Measurements from ENCODE around the gene LTN1. TPM values are rescaled to one million over a fixed set of nuclear protein-coding genes. Genes with fewer than 3 reads are reported as not detected.
"Not testable (repeated sequence)": the region's sequence is repeated elsewhere in the genome, so short reads cannot be mapped to it uniquely, and the experiment has no call there.

The LTN1 gene
- total and polyA plus RNA-seq, 8 donors: 3.1 to 63.3 (median 9.0) TPM

DNA sequence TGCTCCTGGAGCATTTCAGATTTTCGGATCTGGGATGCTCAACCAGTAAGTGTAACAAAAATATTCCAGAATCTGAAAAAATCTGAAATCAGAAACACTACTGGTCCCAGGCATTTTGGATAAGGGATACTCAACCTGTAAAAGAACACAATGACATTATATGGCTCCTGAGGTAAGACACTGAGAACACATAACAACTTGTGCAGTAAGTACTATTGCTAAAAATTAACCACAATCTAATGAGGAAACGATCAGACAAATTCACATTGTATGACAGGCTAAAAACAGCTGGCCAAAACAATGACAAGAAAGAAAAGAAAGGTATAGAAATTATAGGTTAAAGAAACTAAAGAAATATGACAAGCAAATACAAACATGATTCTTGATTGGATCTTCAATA is 54.9 kb downstream of the LTN1 start:
- TF ChIP-seq EP300 (IDR thresholded peaks at IDR 0.05): no peak
- TF ChIP-seq, protein P1, sequence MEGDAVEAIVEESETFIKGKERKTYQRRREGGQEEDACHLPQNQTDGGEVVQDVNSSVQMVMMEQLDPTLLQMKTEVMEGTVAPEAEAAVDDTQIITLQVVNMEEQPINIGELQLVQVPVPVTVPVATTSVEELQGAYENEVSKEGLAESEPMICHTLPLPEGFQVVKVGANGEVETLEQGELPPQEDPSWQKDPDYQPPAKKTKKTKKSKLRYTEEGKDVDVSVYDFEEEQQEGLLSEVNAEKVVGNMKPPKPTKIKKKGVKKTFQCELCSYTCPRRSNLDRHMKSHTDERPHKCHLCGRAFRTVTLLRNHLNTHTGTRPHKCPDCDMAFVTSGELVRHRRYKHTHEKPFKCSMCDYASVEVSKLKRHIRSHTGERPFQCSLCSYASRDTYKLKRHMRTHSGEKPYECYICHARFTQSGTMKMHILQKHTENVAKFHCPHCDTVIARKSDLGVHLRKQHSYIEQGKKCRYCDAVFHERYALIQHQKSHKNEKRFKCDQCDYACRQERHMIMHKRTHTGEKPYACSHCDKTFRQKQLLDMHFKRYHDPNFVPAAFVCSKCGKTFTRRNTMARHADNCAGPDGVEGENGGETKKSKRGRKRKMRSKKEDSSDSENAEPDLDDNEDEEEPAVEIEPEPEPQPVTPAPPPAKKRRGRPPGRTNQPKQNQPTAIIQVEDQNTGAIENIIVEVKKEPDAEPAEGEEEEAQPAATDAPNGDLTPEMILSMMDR (IDR thresholded peaks at IDR 0.05): no peak
- TF ChIP-seq POLR2AphosphoS5 (IDR thresholded peaks at IDR 0.05): no peak
- no peak for TF ChIP-seq POLR2A (IDR thresholded peaks at IDR 0.05)
- peaks cover 20 to 93% (median 62%) of the 10 kb centered on the region in 4 donors for H3K36me3 ChIP-seq
- intact Hi-C loops (cut with DNase I; ENCODE audit: low total_unique reads): no loop called here
- WGBS, 5 donors: 59 to 72% (median 62%) methylated on average over 2 of the region's 2 CpGs
- H3K27me3 ChIP-seq: no peaks in the 10 kb centered on the region
- H3K27ac ChIP-seq: no peak overlapping the region
- H3K9me3 ChIP-seq: no peaks in the 10 kb centered on the region
- DNase-seq: no peak
- H3K4me1 ChIP-seq: peaks cover 0 to 5% (median 0%) of the 10 kb centered on the region in 4 donors
- no peak overlapping the region for H3K4me3 ChIP-seq

DNA sequence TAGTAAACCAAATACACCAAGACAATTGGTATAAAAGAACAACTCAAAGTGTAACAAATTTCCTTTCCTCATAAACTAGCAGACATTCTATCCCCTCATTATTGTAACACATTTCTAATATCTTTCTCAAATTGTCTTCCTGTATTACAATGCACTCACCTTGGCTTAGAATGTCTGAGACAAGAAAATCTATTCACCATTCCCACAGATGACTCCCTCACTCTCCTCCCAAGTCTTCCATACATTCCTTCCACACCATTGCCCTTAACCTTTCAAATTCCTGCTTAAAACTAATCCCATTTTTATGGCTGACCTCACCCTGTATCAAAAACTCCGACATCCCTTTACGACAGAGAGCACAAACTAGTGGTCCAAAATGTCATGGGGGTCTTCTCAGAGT is 56.0 kb downstream of the LTN1 start:
- H3K36me3 ChIP-seq: peaks cover 13 to 93% (median 62%) of the 10 kb centered on the region in 4 donors
- H3K4me1 ChIP-seq: peaks cover 0 to 5% (median 0%) of the 10 kb centered on the region in 4 donors
- no peak for TF ChIP-seq EP300 (IDR thresholded peaks at IDR 0.05)
- TF ChIP-seq POLR2A (IDR thresholded peaks at IDR 0.05): no peak
- TF ChIP-seq POLR2AphosphoS5 (IDR thresholded peaks at IDR 0.05): no peak
- TF ChIP-seq, protein P1 (IDR thresholded peaks at IDR 0.05): no peak
- H3K4me3 ChIP-seq: no peak overlapping the region
- intact Hi-C loops (cut with DNase I; ENCODE audit: low total_unique reads): no loop called here
- H3K27me3 ChIP-seq: no peaks in the 10 kb centered on the region
- WGBS, 5 donors: 98 to 99% (median 98%) methylated on average over 2 of the region's 2 CpGs
- DNase-seq: no peak
- H3K9me3 ChIP-seq: no peaks in the 10 kb centered on the region
- no peak overlapping the region for H3K27ac ChIP-seq

- WGBS, 5 donors: 65 to 83% (median 78%) methylated on average over 1 of the region's 1 CpG
- no peak overlapping the region for H3K4me3 ChIP-seq
- H3K27ac ChIP-seq: no peak overlapping the region
- no peak for DNase-seq
- H3K27me3 ChIP-seq: no peaks in the 10 kb centered on the region
- peaks cover 0 to 5% (median 0%) of the 10 kb centered on the region in 4 donors for H3K4me1 ChIP-seq
- peaks cover 13 to 93% (median 65%) of the 10 kb centered on the region in 4 donors for H3K36me3 ChIP-seq
- intact Hi-C loops (cut with DNase I; ENCODE audit: low total_unique reads): no loop called here
- no peak for TF ChIP-seq EP300 (IDR thresholded peaks at IDR 0.05)
- no peaks in the 10 kb centered on the region for H3K9me3 ChIP-seq
These were observed 56.6 kb downstream of the LTN1 start for GRCh38 chr21:28936036-28936435.

- Histone ChIP-seq H3K27me3 (no peaks in the 10 kb centered on the region), H3K36me3 (peaks cover 10 to 87% (median 69%) of the 10 kb centered on the region in 4 donors), H3K9me3 (no peaks in the 10 kb centered on the region), H3K27ac (no peak overlapping the region), H3K4me1 (no peaks in the 10 kb centered on the region), H3K4me3 (no peak overlapping the region)
- intact Hi-C loops (cut with DNase I; ENCODE audit: low total_unique reads): no loop called here
- 61 to 74% (median 67%) methylated on average over 2 of the region's 2 CpGs for WGBS, 5 donors
- TF ChIP-seq EP300 (IDR thresholded peaks at IDR 0.05) (no peak), POLR2A (IDR thresholded peaks at IDR 0.05) (no peak), POLR2AphosphoS5 (IDR thresholded peaks at IDR 0.05) (no peak)
- TF ChIP-seq, protein P1 (IDR thresholded peaks at IDR 0.05): no peak
- DNase-seq: no peak
These were observed 60.0 kb downstream of the LTN1 start for GRCh38 chr21:28932717-28933116.

- H3K27ac ChIP-seq; DNase-seq; H3K4me3 ChIP-seq; H3K27me3 ChIP-seq; H3K4me1 ChIP-seq; H3K9me3 ChIP-seq; intact Hi-C loops (cut with DNase I; ENCODE audit: low total_unique reads): not testable (repeated sequence)
- peaks cover 10 to 83% (median 67%) of the 10 kb centered on the region in 4 donors for H3K36me3 ChIP-seq
- WGBS, 5 donors: 84 to 99% (median 97%) methylated on average over 6 of the region's 6 CpGs
These were observed 60.8 kb downstream of the LTN1 start for GRCh38 chr21:28931708-28932372.
